GM18907 (cell line): ENCODE results near the gene STOML3.
A peak's percentile ranks its signal among the peaks of the same experiment; 100 is the strongest.
"Not testable (repeated sequence)": the region's sequence is repeated elsewhere in the genome, so short reads cannot be mapped to it uniquely, and the experiment has no call there.

Experiments
- ATAC-seq: cut with Tn5 transposase; IDR thresholded peaks from one replicate; pipeline ENCODE4 v1.9.1; 2021; ENCODE audit warnings: mild to moderate bottlenecking, moderate library complexity; ENCODE audit not compliant: unreplicated experiment

Gene STOML3

GRCh38 chr13:38990693-38991092, at the start of gene STOML3:
STOML3 (minus strand) TSS chr13:38990831; CDS start chr13:38990721, 110 bp downstream.
- no peak for ATAC-seq

- no peak for ATAC-seq
Measured at GRCh38 chr13:39040206-39040605, 49.6 kb upstream of the STOML3 start.

- ATAC-seq = no peak
Measured at GRCh38 chr13:39039041-39039440, 48.4 kb upstream of the STOML3 start.

- ATAC-seq = peak; percentile 42
Measured at GRCh38 chr13:39038569-39039030, 48.0 kb upstream of the STOML3 start.

GRCh38 chr13:39037880-39038568, 47.4 kb upstream of the STOML3 start, which contains the start of the genes NHLRC3 and PROSER1:
NHLRC3 (plus strand) TSS chr13:39038456; CDS start chr13:39038640, 184 bp downstream.
PROSER1 (minus strand) TSS chr13:39038089; CDS start chr13:39037242, 847 bp downstream.
- ATAC-seq = peak; percentile 77

- ATAC-seq = no peak
Measured at GRCh38 chr13:39037410-39037879, 46.8 kb upstream of the STOML3 start.

GRCh38 chr13:39036212-39036611, 45.6 kb upstream of the STOML3 start:
- no peak for ATAC-seq

- ATAC-seq = no peak
Measured at GRCh38 chr13:39035799-39036198, 45.2 kb upstream of the STOML3 start.

GRCh38 chr13:39035204-39035603, 44.6 kb upstream of the STOML3 start:
- no peak for ATAC-seq

GRCh38 chr13:39034085-39034484, 43.5 kb upstream of the STOML3 start:
- no peak for ATAC-seq

- no peak for ATAC-seq
Measured at GRCh38 chr13:39032150-39032549, 41.5 kb upstream of the STOML3 start.

- no peak for ATAC-seq
Measured at GRCh38 chr13:39025433-39025839, 34.8 kb upstream of the STOML3 start.

- no peak for ATAC-seq
Measured at GRCh38 chr13:39023761-39024160, 33.1 kb upstream of the STOML3 start.

- ATAC-seq = no peak
Measured at GRCh38 chr13:39023316-39023715, 32.7 kb upstream of the STOML3 start.

GRCh38 chr13:39020853-39021462, 30.3 kb upstream of the STOML3 start:
- no peak for ATAC-seq

GRCh38 chr13:39016787-39017186, 26.2 kb upstream of the STOML3 start:
- ATAC-seq = peak; percentile 85

GRCh38 chr13:39016087-39016486, 25.5 kb upstream of the STOML3 start:
- peak; percentile 82 for ATAC-seq

GRCh38 chr13:39013462-39013861, 22.8 kb upstream of the STOML3 start:
- ATAC-seq = no peak

GRCh38 chr13:39012608-39013007, 22.0 kb upstream of the STOML3 start:
- ATAC-seq = no peak

GRCh38 chr13:39006371-39007111, 15.9 kb upstream of the STOML3 start:
- ATAC-seq = not testable (repeated sequence)

- no peak for ATAC-seq
Measured at GRCh38 chr13:38998739-38999138, 8.1 kb upstream of the STOML3 start.
